HCEC 1CT (cell line): Measurements from ENCODE around the gene HBEGF.
A peak's percentile ranks its signal among the peaks of the same experiment; 100 is the strongest.

Experiments
- DNase-seq: peaks from one replicate; pipeline ENCODE4 v3.0.0-alpha.2; 2017

Gene HBEGF

GRCh38 chr5:140301136-140301535, 45.3 kb downstream of the HBEGF start:
- no peak for DNase-seq

GRCh38 chr5:140299056-140299455, 47.3 kb downstream of the HBEGF start:
- DNase-seq: no peak

GRCh38 chr5:140298183-140298601, 48.2 kb downstream of the HBEGF start:
- DNase-seq: peak; percentile 84

GRCh38 chr5:140297283-140297682, 49.1 kb downstream of the HBEGF start:
- DNase-seq: no peak

GRCh38 chr5:140296289-140296688, 50.1 kb downstream of the HBEGF start:
- no peak for DNase-seq

GRCh38 chr5:140295414-140295813, 51.0 kb downstream of the HBEGF start:
- DNase-seq: peak; percentile 94

- DNase-seq: no peak
Observed at GRCh38 chr5:140294753-140295152, 51.6 kb downstream of the HBEGF start.

GRCh38 chr5:140293849-140294100, 52.6 kb downstream of the HBEGF start:
- DNase-seq: no peak

GRCh38 chr5:140293091-140293848, 53.1 kb downstream of the HBEGF start:
- peak; percentile 22 for DNase-seq

- DNase-seq: peak; percentile 54
Observed at GRCh38 chr5:140292212-140293036, 54.0 kb downstream of the HBEGF start.

GRCh38 chr5:140287801-140288521, 58.4 kb downstream of the HBEGF start:
- no peak for DNase-seq

- DNase-seq: no peak
Observed at GRCh38 chr5:140286424-140286823, 60.0 kb downstream of the HBEGF start.

- no peak for DNase-seq
Observed at GRCh38 chr5:140284013-140284412, 62.4 kb downstream of the HBEGF start.
